Measurements from ENCODE around the gene POFUT1.

DNA sequence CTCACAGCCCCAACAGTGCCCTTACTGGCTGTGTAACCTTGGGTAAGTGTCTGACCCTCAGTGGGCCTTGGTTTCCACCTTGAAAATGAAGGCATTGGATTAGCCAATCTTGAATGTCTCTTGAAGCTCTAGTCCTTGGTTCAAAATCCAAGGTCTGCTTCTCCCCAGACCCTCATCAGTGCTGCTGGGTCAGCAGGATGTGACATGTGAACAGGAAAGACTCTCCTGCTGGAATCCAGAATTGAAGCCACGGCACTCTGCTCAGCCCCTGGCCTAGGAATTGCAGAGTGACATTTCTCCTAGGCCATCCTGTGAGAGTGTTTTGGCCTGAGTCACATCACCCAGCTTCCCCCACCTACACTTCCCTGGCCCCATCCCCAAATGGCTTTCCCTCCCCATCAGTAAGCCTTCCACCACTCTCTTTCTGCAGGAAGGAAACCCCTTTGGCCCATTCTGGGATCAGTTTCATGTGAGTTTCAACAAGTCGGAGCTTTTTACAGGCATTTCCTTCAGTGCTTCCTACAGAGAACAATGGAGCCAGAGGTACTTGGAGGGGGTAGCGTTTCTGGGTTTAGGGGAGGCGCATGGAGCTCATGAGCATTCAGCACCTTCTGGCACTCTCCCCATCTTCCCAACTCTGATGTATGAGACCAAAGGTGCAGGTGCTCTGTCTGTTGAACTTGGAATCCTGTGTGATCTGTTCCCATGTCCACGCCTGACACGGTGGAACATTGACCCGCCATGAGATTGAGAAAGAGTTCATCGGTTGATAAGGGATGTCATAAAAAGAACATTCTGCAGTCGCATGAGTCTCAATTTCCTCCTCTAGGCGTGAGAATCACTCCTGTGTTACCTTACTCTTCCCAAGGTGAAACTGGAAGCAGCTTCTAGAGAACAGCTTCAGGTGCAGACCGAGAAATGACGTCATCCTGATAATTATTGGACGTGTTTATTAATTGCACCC is 8.8 kb downstream of the POFUT1 start:
- TF ChIP-seq CTCF (IDR thresholded peaks at IDR 0.05) (no peak), POLR2A (IDR thresholded peaks at IDR 0.05) (no peak)
